GM12872 (cell line): Measurements from ENCODE around the gene GDF11.

Source experiments
- TF ChIP-seq, protein P1 (sequence below): IDR thresholded peaks from 3 replicates; pipeline ENCODE4 v1.5.1; 2011; ENCODE audit warnings: low read depth, mild to moderate bottlenecking, low read length, moderate library complexity; ENCODE audit not compliant: insufficient read depth

The GDF11 gene

DNA sequence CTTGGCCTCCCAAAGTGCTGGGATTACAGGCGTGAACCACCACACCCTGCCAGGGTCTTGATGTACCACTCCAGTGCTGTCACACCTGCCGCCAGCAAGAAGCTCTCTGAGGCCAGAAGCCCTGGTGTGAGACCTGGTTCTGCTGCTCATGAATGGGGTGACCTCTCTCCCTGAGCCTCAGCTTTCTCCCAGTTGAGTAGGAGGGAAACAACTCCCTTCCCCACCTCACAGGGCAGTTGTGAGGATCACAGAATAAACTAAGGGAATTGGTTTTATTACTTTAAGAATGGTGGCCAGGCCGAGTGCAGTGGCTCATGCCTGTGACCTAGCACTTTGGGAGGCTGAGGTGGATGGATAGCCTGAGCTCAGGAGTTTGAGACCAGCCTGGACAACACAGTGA lies 8.3 kb upstream of the GDF11 start:
- TF ChIP-seq, protein P1, sequence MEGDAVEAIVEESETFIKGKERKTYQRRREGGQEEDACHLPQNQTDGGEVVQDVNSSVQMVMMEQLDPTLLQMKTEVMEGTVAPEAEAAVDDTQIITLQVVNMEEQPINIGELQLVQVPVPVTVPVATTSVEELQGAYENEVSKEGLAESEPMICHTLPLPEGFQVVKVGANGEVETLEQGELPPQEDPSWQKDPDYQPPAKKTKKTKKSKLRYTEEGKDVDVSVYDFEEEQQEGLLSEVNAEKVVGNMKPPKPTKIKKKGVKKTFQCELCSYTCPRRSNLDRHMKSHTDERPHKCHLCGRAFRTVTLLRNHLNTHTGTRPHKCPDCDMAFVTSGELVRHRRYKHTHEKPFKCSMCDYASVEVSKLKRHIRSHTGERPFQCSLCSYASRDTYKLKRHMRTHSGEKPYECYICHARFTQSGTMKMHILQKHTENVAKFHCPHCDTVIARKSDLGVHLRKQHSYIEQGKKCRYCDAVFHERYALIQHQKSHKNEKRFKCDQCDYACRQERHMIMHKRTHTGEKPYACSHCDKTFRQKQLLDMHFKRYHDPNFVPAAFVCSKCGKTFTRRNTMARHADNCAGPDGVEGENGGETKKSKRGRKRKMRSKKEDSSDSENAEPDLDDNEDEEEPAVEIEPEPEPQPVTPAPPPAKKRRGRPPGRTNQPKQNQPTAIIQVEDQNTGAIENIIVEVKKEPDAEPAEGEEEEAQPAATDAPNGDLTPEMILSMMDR = no peak

DNA sequence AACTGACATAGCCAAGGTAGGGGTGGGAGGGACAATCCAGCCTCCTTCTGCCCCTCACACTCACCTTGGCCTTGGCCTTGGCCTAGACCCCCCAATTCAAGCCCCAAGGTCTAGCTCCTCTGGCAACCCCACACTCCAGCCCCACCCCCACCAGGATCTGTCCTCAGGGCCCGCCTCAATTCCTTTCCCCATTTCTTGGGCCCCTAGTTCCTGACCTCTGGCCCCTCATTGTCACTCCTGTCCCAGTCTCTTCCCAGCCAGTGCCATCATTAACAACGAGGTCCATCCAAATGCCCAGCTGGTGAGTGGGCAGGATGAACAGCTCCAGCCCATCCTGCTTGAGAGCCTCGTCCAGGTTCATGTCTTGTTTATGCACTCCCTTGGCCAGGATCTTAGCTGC lies 6.8 kb upstream of the GDF11 start:
- TF ChIP-seq, protein P1 = no peak

- TF ChIP-seq, protein P1 = peak; percentile 93
These were observed 5.9 kb upstream of the GDF11 start for GRCh38 chr12:55736780-55737580.

DNA sequence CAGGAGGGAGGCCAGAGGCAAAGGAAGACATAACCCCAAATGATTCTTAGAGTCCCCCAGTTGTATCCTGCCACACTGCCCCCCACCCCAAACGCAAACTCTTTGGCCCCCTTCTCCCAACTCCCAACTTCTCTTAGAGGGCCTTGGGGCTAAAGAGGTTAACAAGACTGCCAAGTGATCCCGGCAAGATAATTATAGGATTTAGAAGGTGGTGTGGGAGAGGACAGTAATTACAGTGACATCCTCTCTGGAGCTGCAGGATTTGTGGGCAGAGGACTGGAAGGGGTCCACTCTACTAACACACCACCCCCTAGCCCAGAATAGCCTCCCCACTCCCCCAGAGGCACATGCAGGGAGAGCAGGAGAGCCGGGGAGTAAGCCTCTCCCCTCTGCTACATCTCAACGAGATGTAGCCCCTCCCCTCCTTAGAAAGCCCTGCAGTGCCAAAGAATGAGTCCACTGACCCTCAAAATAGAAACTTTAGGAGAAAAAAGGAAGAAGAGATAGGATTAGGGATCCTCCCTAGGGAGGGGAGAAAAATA lies 5.3 kb upstream of the GDF11 start:
- TF ChIP-seq, protein P1 = peak; percentile 25; the same call in 1 of the 3 replicates

GRCh38 chr12:55738123-55739024 lies 4.5 kb upstream of the GDF11 start:
- TF ChIP-seq, protein P1 = peak; percentile 74

DNA sequence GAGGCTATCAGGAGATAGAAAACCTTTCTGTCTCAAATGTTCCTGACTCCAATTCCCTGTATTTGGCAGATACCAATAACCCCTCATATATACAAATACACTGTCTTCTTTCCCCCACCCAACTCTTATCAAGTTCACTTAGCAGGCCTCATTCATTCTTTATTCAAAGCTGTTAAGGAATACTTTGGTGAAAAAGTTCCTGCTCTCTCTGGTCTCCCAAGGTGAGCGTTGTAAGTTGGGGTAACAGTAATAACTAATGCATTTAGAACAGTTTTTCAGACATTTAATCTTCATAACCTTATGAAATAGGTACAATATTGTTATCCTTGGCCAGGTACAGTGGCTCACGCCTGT lies 3.9 kb upstream of the GDF11 start:
- TF ChIP-seq, protein P1 = no peak
